HL-60 (cell line): Measurements from ENCODE around the gene TRERF1.
"Not testable (repeated sequence)": the region's sequence is repeated elsewhere in the genome, so short reads cannot be mapped to it uniquely, and the experiment has no call there.

Source experiments
- CTCF ChIP-seq: IDR thresholded peaks from one replicate; pipeline ENCODE4 v1.5.1; 2011; ENCODE audit warnings: low read length, control low read depth, inconsistent platforms; ENCODE audit not compliant: insufficient read depth
- POLR2AphosphoS5 ChIP-seq: IDR thresholded peaks from 2 replicates; pipeline ENCODE4 v1.6.1; 2012; ENCODE audit warnings: low read depth
- SPI1 ChIP-seq: IDR thresholded peaks from 2 replicates; pipeline ENCODE4 v1.6.1; 2012; ENCODE audit warnings: low read depth, mild to moderate bottlenecking, borderline replicate concordance

GRCh38 chr6:42192385-42192784, 259.3 kb downstream of the TRERF1 start:
- not testable (repeated sequence) for TF ChIP-seq CTCF, SPI1, POLR2AphosphoS5
